GM10266 (cell line): ENCODE measurements around the gene TNS1.

Experiments used
- DNase-seq: peaks from one replicate; pipeline ENCODE4 v3.0.0; 2012; ENCODE audit errors: extremely low spot score
- TF ChIP-seq, protein P1 (sequence below): IDR thresholded peaks from 2 replicates; pipeline ENCODE4 v1.5.1; 2012; ENCODE audit warnings: mild to moderate bottlenecking, low read depth; ENCODE audit not compliant: control insufficient read depth, insufficient read depth; ENCODE audit errors: missing control alignments

Gene TNS1

GRCh38 chr2:217906798-217907197 lies 96.0 kb downstream of the TNS1 start:
- no peak for DNase-seq
- TF ChIP-seq, protein P1, sequence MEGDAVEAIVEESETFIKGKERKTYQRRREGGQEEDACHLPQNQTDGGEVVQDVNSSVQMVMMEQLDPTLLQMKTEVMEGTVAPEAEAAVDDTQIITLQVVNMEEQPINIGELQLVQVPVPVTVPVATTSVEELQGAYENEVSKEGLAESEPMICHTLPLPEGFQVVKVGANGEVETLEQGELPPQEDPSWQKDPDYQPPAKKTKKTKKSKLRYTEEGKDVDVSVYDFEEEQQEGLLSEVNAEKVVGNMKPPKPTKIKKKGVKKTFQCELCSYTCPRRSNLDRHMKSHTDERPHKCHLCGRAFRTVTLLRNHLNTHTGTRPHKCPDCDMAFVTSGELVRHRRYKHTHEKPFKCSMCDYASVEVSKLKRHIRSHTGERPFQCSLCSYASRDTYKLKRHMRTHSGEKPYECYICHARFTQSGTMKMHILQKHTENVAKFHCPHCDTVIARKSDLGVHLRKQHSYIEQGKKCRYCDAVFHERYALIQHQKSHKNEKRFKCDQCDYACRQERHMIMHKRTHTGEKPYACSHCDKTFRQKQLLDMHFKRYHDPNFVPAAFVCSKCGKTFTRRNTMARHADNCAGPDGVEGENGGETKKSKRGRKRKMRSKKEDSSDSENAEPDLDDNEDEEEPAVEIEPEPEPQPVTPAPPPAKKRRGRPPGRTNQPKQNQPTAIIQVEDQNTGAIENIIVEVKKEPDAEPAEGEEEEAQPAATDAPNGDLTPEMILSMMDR = no peak

- TF ChIP-seq, protein P1 = no peak
- no peak for DNase-seq
Observed at GRCh38 chr2:217905896-217906295, 96.9 kb downstream of the TNS1 start.

GRCh38 chr2:217905395-217905794 lies 97.4 kb downstream of the TNS1 start:
- TF ChIP-seq, protein P1 = no peak
- no peak for DNase-seq

DNA sequence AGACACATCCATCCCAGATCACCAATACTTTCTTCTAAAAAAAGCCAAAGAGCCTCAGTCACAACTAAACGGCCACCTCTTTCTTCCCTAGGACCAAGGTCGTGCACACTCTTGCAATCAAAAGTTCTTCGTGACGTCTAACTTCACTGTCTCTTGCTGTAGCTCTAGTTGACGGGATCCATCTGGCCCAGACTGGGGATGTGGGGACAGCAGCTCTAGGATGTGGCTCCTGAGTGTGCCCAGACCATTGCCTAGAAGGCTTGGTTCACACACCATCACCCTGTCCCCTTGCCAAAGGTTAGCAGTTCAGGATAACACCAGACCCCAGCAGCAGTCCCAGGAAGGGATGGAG lies 98.2 kb downstream of the TNS1 start:
- TF ChIP-seq, protein P1 = no peak
- no peak for DNase-seq

- TF ChIP-seq, protein P1 = no peak
- no peak for DNase-seq
Observed at GRCh38 chr2:217903859-217904613, 98.8 kb downstream of the TNS1 start.

DNA sequence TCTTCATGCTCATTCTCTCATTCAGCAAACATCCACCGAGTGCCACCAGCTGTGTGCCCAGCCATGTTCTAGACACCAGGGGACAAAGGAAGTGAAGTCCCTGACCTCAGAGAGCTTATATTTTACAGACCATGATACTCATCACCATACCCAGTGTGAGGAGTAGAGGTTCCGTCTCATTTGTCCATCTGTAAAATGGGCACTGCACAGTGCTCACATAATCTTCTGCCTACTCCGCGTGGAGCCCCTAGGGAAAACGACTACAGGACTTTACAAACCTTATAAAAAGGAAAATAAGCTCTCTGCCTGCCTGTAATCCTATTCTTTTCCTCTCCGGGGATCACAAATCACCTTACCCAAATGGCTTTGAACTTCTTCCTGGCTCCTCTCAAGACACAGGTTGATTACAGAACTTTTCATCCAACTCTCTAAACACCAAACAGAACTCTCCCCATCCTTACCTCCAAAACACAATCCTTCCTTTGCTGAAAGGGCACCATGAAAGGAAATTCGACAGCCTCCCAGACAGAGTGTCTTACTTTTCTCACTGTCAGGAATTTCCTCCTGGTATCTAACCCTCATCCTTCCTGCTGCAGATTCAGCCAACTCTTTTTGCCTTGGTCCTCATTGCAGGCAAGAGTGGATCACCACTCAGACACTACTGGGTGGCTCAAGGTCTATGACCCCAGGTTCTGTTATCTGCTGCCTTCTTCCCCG lies 99.5 kb downstream of the TNS1 start:
- TF ChIP-seq, protein P1 = no peak
- DNase-seq = no peak
